ENCODE data around the gene LMTK2.

- TF ChIP-seq CTCF (IDR thresholded peaks at IDR 0.05) (no peak), POLR2A (IDR thresholded peaks at IDR 0.05) (no peak)
Observed at GRCh38 chr7:98078197-98078870, 28.3 kb upstream of the LMTK2 start.
